ENCODE results near the gene IRAK3.
A peak's percentile ranks its signal among the peaks of the same experiment; 100 is the strongest.

The IRAK3 gene

GRCh38 chr12:66188584-66189485, at the start of gene IRAK3:
Gene IRAK3, plus strand, starts transcription at chr12:66189214. Its CDS starts 86 bp downstream, at chr12:66189300.
- DNase-seq = no peak

- no peak for DNase-seq
Observed at GRCh38 chr12:66139328-66139727, 49.7 kb upstream of the IRAK3 start.

GRCh38 chr12:66140731-66141130, 48.3 kb upstream of the IRAK3 start:
- DNase-seq = no peak

- DNase-seq = no peak
Observed at GRCh38 chr12:66141299-66141698, 47.7 kb upstream of the IRAK3 start.

- no peak for DNase-seq
Observed at GRCh38 chr12:66142826-66143225, 46.2 kb upstream of the IRAK3 start.

GRCh38 chr12:66143868-66144267, 45.1 kb upstream of the IRAK3 start:
- no peak for DNase-seq

GRCh38 chr12:66144791-66145754, 43.9 kb upstream of the IRAK3 start:
- peak; percentile 1 for DNase-seq

GRCh38 chr12:66149702-66150398, 39.2 kb upstream of the IRAK3 start:
- DNase-seq = no peak

- DNase-seq = no peak
Observed at GRCh38 chr12:66152732-66153131, 36.3 kb upstream of the IRAK3 start.

GRCh38 chr12:66154776-66155175, 34.2 kb upstream of the IRAK3 start:
- DNase-seq = no peak

GRCh38 chr12:66156654-66157053, 32.4 kb upstream of the IRAK3 start:
- no peak for DNase-seq

GRCh38 chr12:66159123-66159522, 29.9 kb upstream of the IRAK3 start:
- DNase-seq = no peak

- DNase-seq = no peak
Observed at GRCh38 chr12:66160704-66161103, 28.3 kb upstream of the IRAK3 start.

GRCh38 chr12:66162701-66163100, 26.3 kb upstream of the IRAK3 start:
- DNase-seq = no peak

GRCh38 chr12:66163289-66163688, 25.7 kb upstream of the IRAK3 start:
- DNase-seq = no peak

- DNase-seq = no peak
Observed at GRCh38 chr12:66164349-66164821, 24.6 kb upstream of the IRAK3 start.

- DNase-seq = no peak
Observed at GRCh38 chr12:66165141-66165540, 23.9 kb upstream of the IRAK3 start.

- DNase-seq = no peak
Observed at GRCh38 chr12:66166561-66166960, 22.5 kb upstream of the IRAK3 start.

- DNase-seq = no peak
Observed at GRCh38 chr12:66168410-66168809, 20.6 kb upstream of the IRAK3 start.

GRCh38 chr12:66169221-66170170, 19.5 kb upstream of the IRAK3 start, which contains the start of gene TMBIM4:
Gene TMBIM4, minus strand, starts transcription at chr12:66169996. Its CDS starts 45 bp downstream, at chr12:66169951.
- DNase-seq = peak; percentile 89

- no peak for DNase-seq
Observed at GRCh38 chr12:66170606-66171005, 18.4 kb upstream of the IRAK3 start.

Measured in NCI-H526 treated with DMSO at 0.1 percent for 48 hours (cell line).